ENCODE results near the gene TMEM125. TPM values are rescaled to one million over a fixed set of nuclear protein-coding genes. Genes with fewer than 3 reads are reported as not detected.
A peak's percentile ranks its signal among the peaks of the same experiment; 100 is the strongest.

TMEM125 gene
- total and polyA plus RNA-seq, 9 of the 15 experiments (the other 6 are each of a cell fraction or from before 2014, with no cell fraction given): 0.07 to 0.08 TPM; not detected in 7

- no peak for TF ChIP-seq ID3 (CRISPR knock-in tag; IDR thresholded peaks at IDR 0.05)
- TF ChIP-seq ID3 (tag; IDR thresholded peaks at IDR 0.05): 0 out of 2 replicates have a peak, but pooled peaks have one; percentile 41
- TF ChIP-seq UBTF (IDR thresholded peaks at IDR 0.05; ENCODE audit: borderline replicate concordance in 1 of 2, low read depth in 2 of 2, low read length in 2 of 2): no peak
- TF ChIP-seq IRF2 (CRISPR knock-in tag; IDR thresholded peaks at IDR 0.05): no peak
- TF ChIP-seq NR2C2 (CRISPR knock-in tag; IDR thresholded peaks at IDR 0.05): no peak
- peak; percentile 43; the same call in 1 of the 2 replicates for TF ChIP-seq NR2C2 (tag; IDR thresholded peaks at IDR 0.05)
- TF ChIP-seq ZNF764 (CRISPR knock-in tag; IDR thresholded peaks at IDR 0.05; ENCODE audit: low read depth): no peak
- no peak for TF ChIP-seq JUNB (CRISPR knock-in tag; conservative IDR thresholded peaks at IDR 0.05)
- no peak for TF ChIP-seq TRIM25 (IDR thresholded peaks at IDR 0.05; ENCODE audit: borderline replicate concordance)
- peak; percentile 87 for TF ChIP-seq PRDM10 (IDR thresholded peaks at IDR 0.05; ENCODE audit: partially characterized antibody)
These were observed 4.5 kb downstream of the TMEM125 start (continued) for GRCh38 chr1:43274125-43274803.
